K562 (cell line): ENCODE results near the gene ALDH16A1. TPM values are rescaled to one million over a fixed set of nuclear protein-coding genes. Genes with fewer than 3 reads are reported as not detected.

Source experiments
- ATAC-seq: fragments of 200-7000 bp; cut with Tn5 transposase; 3 replicates; pipeline ENCODE4 v1.9.1; 2020; ENCODE audit warnings: moderate library complexity
- BruUV-seq: library from RNA; stranded (reverse); fragments of 400-500 nt; replicated peaks from 2 replicates; lab custom pipeline; 2021; lab: Mats Ljungman, UMichigan
- CTCF ChIA-PET: fragments of 300-600 bp; formaldehyde crosslinking; extraction: SDS; loops from one replicate; lab custom pipeline; 2021; ENCODE audit warnings: low intra/inter-chr PET ratio; lab: Yijun Ruan, JAX
- POLR2A ChIA-PET: fragments of 300-600, 350-650 bp; sonication (Branson Sonifier 250); formaldehyde crosslinking; extraction: SDS; loops from one replicate; lab custom pipeline; 2021; ENCODE audit warnings: antibody characterized with exemption, inconsistent platforms; lab: Yijun Ruan, JAX
- DNase-seq, 4 experiments: peaks; one replicate each; pipeline versions ENCODE4 v3.0.0 to v3.0.0-alpha.2; 2011 to 2018; ENCODE audit warnings: low spot score in 3 of 4, mixed read lengths in 3 of 4; ENCODE audit errors: extremely low read depth in 1 of 4
- FAIRE-seq: peaks from 2 replicates; lab custom pipeline; 2011; peaks lifted over from hg19 to GRCh38; lab: Jason Lieb, UNC
- H2AFZ ChIP-seq: 2 replicates; pipeline ENCODE4 v1.6.0; 2011; ENCODE audit warnings: low read depth, low read length, control low read depth, inconsistent platforms
- H3K27ac ChIP-seq: fragments of 200-600 bp; 3 replicates; pipeline ENCODE4 v1.8.0; 2011; ENCODE audit warnings: low read depth, mild to moderate bottlenecking, control low read depth, inconsistent platforms, low read length, moderate library complexity, mixed read lengths; ENCODE audit errors: extremely low read depth
- H3K27me3 ChIP-seq, 2 experiments: fragments of 300-600 bp in 1 of 2; 2 replicates in 1 of 2; 3 replicates in 1 of 2; pipeline versions ENCODE4 v1.6.0 to v1.8.0; 2011; ENCODE audit warnings: inconsistent platforms in 2 of 2, low read length in 2 of 2, mild to moderate bottlenecking in 1 of 2, mixed read lengths in 1 of 2, moderate library complexity in 1 of 2; ENCODE audit not compliant: control insufficient read depth in 2 of 2, insufficient read depth in 2 of 2
- H3K36me3 ChIP-seq: fragments of 300-600 bp; 3 replicates; pipeline ENCODE4 v1.8.0; 2011; ENCODE audit warnings: mild to moderate bottlenecking, low read length, inconsistent platforms; ENCODE audit not compliant: control insufficient read depth, insufficient read depth
- H3K4me1 ChIP-seq, 2 experiments: fragments of 200-600 bp in 1 of 2; replicated peaks in 1 of 2; 2 replicates in 1 of 2; 3 replicates in 1 of 2; pipeline versions ENCODE4 v1.5.1 to v1.8.0; 2011; ENCODE audit warnings: inconsistent platforms in 2 of 2, low read length in 2 of 2, mild to moderate bottlenecking in 1 of 2, mixed read lengths in 1 of 2, moderate library complexity in 1 of 2; ENCODE audit not compliant: control insufficient read depth in 2 of 2, insufficient read depth in 2 of 2
- H3K4me2 ChIP-seq: 2 replicates; pipeline ENCODE4 v1.6.1; 2011; ENCODE audit warnings: low read length, control low read depth, inconsistent platforms, mixed read lengths; ENCODE audit not compliant: insufficient read depth
- H3K4me3 ChIP-seq: fragments of 200-600 bp; sonication (generic), shearing (Covaris generic); 2 replicates; pipeline ENCODE4 v1.5.1; 2016; ENCODE audit warnings: control low read depth, inconsistent platforms
- H3K79me2 ChIP-seq: fragments of 200-600 bp; 3 replicates; pipeline ENCODE4 v1.8.0; 2011; ENCODE audit warnings: low read length, inconsistent platforms; ENCODE audit not compliant: control insufficient read depth, insufficient read depth
- H3K9ac ChIP-seq, 2 experiments: 2 replicates each; pipeline versions ENCODE4 v1.6.0 to v1.6.1; 2011; ENCODE audit warnings: low read depth in 2 of 2, low read length in 2 of 2, control low read depth in 1 of 2, inconsistent platforms in 1 of 2, mild to moderate bottlenecking in 1 of 2, mixed read lengths in 1 of 2; ENCODE audit not compliant: insufficient read depth in 1 of 2
- H3K9me1 ChIP-seq: one replicate; pipeline ENCODE4 v1.6.0; 2011; ENCODE audit warnings: inconsistent platforms, mild to moderate bottlenecking, low read length, moderate library complexity; ENCODE audit not compliant: control insufficient read depth, insufficient read depth
- H3K9me3 ChIP-seq: replicated peaks from 2 replicates; pipeline ENCODE4 v1.5.1; 2011; ENCODE audit warnings: low read depth, low read length, inconsistent platforms; ENCODE audit not compliant: control insufficient read depth, insufficient read depth
- H4K20me1 ChIP-seq: replicated peaks from 2 replicates; pipeline ENCODE4 v1.6.1; 2011; ENCODE audit warnings: low read length, inconsistent platforms, mixed read lengths; ENCODE audit not compliant: control insufficient read depth, insufficient read depth
- BCOR ChIP-seq: fragments of 450-650 bp; IDR thresholded peaks from 2 replicates; pipeline ENCODE4 v1.6.1; 2016
- BRCA1 ChIP-seq, 2 experiments: fragments of 450-650 bp in 1 of 2; sonication (generic) in 1 of 2; formaldehyde crosslinking in 1 of 2; IDR thresholded peaks; 2 replicates each; pipeline versions ENCODE4 v1.5.0 to v1.6.1; 2017 to 2020; ENCODE audit warnings: mild to moderate bottlenecking in 1 of 2, missing genetic modification reagents in 1 of 2
- BRF1 ChIP-seq: IDR thresholded peaks from 3 replicates; pipeline ENCODE4 v1.6.1; 2011; ENCODE audit warnings: borderline replicate concordance, mild to moderate bottlenecking; ENCODE audit not compliant: insufficient read length; ENCODE audit errors: extremely low read depth
- DNMT1 ChIP-seq: fragments of 450-650 bp; IDR thresholded peaks from 2 replicates; pipeline ENCODE4 v1.6.1; 2016; ENCODE audit warnings: antibody characterized with exemption, mild to moderate bottlenecking
- MBD1 ChIP-seq: fragments of 250-450 bp; sonication (Bioruptor Pico); IDR thresholded peaks from 2 replicates; pipeline ENCODE4 v1.8.0; 2022; ENCODE audit warnings: inconsistent platforms
- NONO ChIP-seq, 2 experiments: fragments of 200-400 bp in 1 of 2; fragments of 450-650 bp in 1 of 2; formaldehyde crosslinking in 1 of 2; IDR thresholded peaks; 2 replicates each; pipeline ENCODE4 v1.6.1; 2017; ENCODE audit warnings: low read depth in 2 of 2, mild to moderate bottlenecking in 2 of 2, moderate library complexity in 2 of 2, low read length in 1 of 2
- POLR2A ChIP-seq: fragments of 450-650 bp; conservative IDR thresholded peaks from 2 replicates; pipeline ENCODE4 v1.6.1; 2016
- POLR2AphosphoS2 ChIP-seq: IDR thresholded peaks from 2 replicates; pipeline ENCODE4 v1.6.1; 2012; ENCODE audit warnings: low read length, improper control_type of control experiment
- RAD21 ChIP-seq, 2 experiments: fragments of 250-450 bp in 1 of 2; fragments of 450-650 bp in 1 of 2; sonication (Bioruptor Pico) in 1 of 2; formaldehyde crosslinking in 1 of 2; IDR thresholded peaks in 1 of 2; conservative IDR thresholded peaks in 1 of 2; 2 replicates each; pipeline versions ENCODE4 v1.4.0 to v1.8.0; 2020 to 2022; ENCODE audit warnings: mild to moderate bottlenecking in 2 of 2, moderate library complexity in 1 of 2
- ZNF24 ChIP-seq: fragments of 450-650 bp; IDR thresholded peaks from 2 replicates; pipeline ENCODE4 v1.6.1; 2016
- ZNF263 ChIP-seq: sonication (generic); formaldehyde crosslinking; IDR thresholded peaks from 2 replicates; pipeline ENCODE4 v1.8.0; 2022; ENCODE audit warnings: mild to moderate bottlenecking, missing genetic modification reagents, borderline replicate concordance
- WGBS: fragments of 100-300 bp; shearing (Covaris generic); methylation state at CpG from one replicate; pipeline ENCODE4 v1.1.6; 2016; ENCODE audit warnings: low coverage, mixed read lengths; ENCODE audit not compliant: insufficient coverage; ENCODE audit errors: missing lambda C conversion rate; 5-methylcytosine and 5-hydroxymethylcytosine counted together
- in situ Hi-C: fragments of 300-500 bp; cut with MboI; formaldehyde crosslinking; loops from 4 replicates; pipeline ENCODE4 v1.15.0; 2018; ENCODE audit warnings: inconsistent platforms, mixed read lengths
- intact Hi-C: fragments of 100-400 bp; cut with micrococcal nuclease; formaldehyde crosslinking; loops from 2 replicates; pipeline ENCODE4 v1.14.2; 2022
- polyA plus RNA-seq, 8 experiments: library from polyadenylated mRNA; depleted of rRNA in 4 of 8; stranded (reverse) in 5 of 8; unstranded in 3 of 8; fragments of >200 nt; fragmentation: Nextera tagmentation in 2 of 8; fragmentation: Illumina TruSeq in 1 of 8; extraction: Ambion mirVana in 2 of 8; extraction: Trizol in 1 of 8; gene quantifications; 2 replicates each; pipeline versions ENCODE4 v1.2.1 to v1.2.3, GENCODE V29; 2011 to 2014; ENCODE audit warnings: inconsistent platforms in 1 of 8, missing spikeins in 1 of 8
- total RNA-seq, 7 experiments: library from RNA; depleted of rRNA in 6 of 7; stranded (reverse); fragments of >200 nt in 6 of 7; fragmentation: Illumina TruSeq in 2 of 7; extraction: Trizol in 2 of 7; gene quantifications; 2 replicates each; pipeline versions ENCODE4 v1.2.1 to v1.2.3, GENCODE V29; 2011 to 2021; ENCODE audit warnings: low replicate concordance in 1 of 7

Gene ALDH16A1
- total and polyA plus RNA-seq, 9 of the 15 experiments (the other 6 are each of a cell fraction or from before 2014, with no cell fraction given) = 2.2 to 52.2 (median 7.6) TPM

- TF ChIP-seq BRF1 (no peak), POLR2AphosphoS2 (peak; percentile 10; the same call in 1 of the 2 replicates), MBD1 (CRISPR knock-in tag) (no peak), NONO (IDR thresholded peaks at IDR 0.05; ENCODE audit: low read depth in 2 of 2, low read length in 1 of 2) (no peak), DNMT1 (no peak), BCOR (no peak), BRCA1 (IDR thresholded peaks at IDR 0.05) (no peak), BRCA1 (CRISPR knock-in tag; IDR thresholded peaks at IDR 0.05) (peak; percentile 79; the same call in 1 of the 2 replicates)
Measured at GRCh38 chr19:49497789-49498103, 44.7 kb downstream of the ALDH16A1 start (continued).

- ATAC-seq = no peak
- intact Hi-C loops = no loop called here
Measured at GRCh38 chr19:49498475-49498874, 45.5 kb downstream of the ALDH16A1 start.

More at GRCh38 chr19:49498475-49498874, 45.5 kb downstream of the ALDH16A1 start:
- Histone ChIP-seq H3K9ac (peak overlapping the region; percentile 91 to 99), H3K36me3 (peaks cover 38% of the 10 kb centered on the region), H2AFZ (no peak overlapping the region), H3K27ac (peak overlapping the region; percentile 5; the same call in 1 of the 3 replicates), H3K79me2 (peaks cover 35% of the 10 kb centered on the region), H4K20me1 (peaks cover 32% of the 10 kb centered on the region), H3K9me3 (no peaks in the 10 kb centered on the region), H3K4me3 (peak overlapping the region; percentile 89; the same call in 1 of the 2 replicates), H3K27me3 (no peaks in the 10 kb centered on the region), H3K4me1 (peaks cover 35 to 46% of the 10 kb centered on the region in 2 experiments; a peak in 4 of 5 replicates), H3K4me2 (peak overlapping the region; percentile 97), H3K9me1 (peaks cover 7% of the 10 kb centered on the region)
- 70% methylated on average over 7 of the region's 7 CpGs for WGBS
- DNase-seq (no peak), FAIRE-seq (no peak)
- ChIA-PET CTCF (no interaction called here), POLR2A (interaction anchor here (0.6 to 2.3 kb wide), 4 partner anchors 35 to 76 kb away, joined by 3 to 7 read pairs (median 3); no protein-coding TSS in a partner anchor)
- in situ Hi-C loops = loop anchor here (10.0 kb wide), 1 partner anchor 376 kb away; the partner anchor contains the start of genes AKT1S1 and TBC1D17
- peak; percentile 21; the same call in 1 of the 2 replicates for TF ChIP-seq POLR2A
- TF ChIP-seq ZNF263 (CRISPR knock-in tag) = 0 out of 2 replicates have a peak, but pooled peaks have one; percentile 27
- TF ChIP-seq RAD21 (CRISPR knock-in tag; conservative IDR thresholded peaks at IDR 0.05 in 1 of 2, IDR thresholded peaks at IDR 0.05 in 1 of 2) = no peak
- no peak for TF ChIP-seq ZNF24
- no TSS peak for BruUV-seq
